ENCODE measurements around the gene WNT1.

WNT1 gene

DNA sequence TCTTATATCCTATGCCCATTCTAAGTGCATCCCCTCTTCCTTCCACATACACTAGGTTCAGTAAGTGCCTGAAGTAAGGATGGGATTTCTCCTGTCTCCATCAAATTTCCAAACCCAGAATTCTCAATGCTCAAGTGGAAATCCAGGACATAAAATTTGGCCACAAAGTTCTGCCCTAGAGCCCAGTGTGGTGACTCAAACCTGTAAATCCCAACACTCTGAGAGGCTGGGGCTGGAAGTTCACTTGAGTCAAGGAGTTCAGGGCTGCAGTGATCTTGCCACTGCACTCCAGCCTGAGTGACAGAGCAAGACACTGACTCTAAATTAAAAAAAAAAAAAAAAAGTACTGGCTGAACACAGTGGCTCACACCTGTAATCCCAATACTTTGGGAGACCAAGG, 16.3 kb upstream of the WNT1 start:
- DNase-seq: no peak

DNA sequence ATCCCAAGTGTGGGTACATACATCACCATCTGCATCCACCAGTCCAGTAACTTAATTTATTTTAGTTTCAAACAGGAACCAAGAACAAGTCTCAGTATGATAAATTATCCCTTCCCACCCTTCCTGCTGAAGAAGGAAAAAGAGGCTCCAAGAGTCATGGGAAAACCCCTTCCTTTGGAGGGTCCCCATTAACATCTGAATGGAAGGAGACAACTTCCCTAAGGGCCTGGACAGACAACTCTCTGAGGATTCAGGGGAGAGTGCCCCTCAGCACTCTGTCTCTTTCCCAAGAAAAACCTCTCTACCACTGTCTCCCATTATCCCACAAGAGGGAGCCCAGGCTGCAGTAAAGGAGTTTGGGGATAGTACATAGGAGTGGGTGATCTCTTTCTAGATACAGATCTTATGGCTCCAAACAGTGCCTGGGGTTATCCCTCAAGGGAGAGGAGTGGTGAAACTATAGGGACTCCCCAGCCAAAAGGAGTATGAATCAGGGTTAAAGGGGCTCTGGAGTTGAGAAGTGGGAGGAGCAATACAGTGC, 12.8 kb upstream of the WNT1 start:
- DNase-seq: no peak

DNA sequence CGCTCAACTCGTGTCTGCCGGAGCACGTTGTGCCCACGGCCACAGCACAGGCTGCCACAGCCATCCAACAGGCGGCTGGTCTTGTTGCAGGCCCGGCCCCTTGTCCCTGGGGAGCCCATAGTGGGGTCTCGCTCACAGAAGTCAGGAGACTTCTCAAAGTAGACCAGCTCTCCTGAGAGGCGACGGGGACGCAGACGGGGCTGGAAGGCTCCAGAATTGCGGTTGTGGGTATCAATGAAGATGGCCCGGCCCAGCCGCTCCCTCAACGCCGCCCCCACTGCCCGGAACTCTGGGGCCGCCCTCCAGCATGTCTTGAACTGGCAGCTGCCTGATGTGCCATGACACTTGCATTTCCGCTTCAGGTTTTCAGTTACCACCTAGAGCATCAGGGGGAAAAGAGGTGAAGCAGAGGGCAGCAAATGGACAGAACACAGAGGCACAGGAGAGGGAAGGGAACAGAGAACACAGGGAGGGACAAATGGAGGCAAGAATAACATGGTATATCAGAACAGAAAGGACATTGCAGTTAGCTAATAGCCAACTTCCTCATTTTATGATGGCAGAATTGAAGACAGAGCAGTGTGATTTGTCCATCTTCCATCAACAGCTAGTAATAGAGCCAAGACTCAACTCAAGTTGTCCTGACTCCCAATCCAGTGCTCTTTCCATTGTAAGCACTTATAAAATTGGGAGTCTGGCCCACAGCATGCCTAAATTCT, 11.8 kb upstream of the WNT1 start:
- DNase-seq: peak; percentile 36 to 57

- DNase-seq: no peak
These were observed 10.1 kb upstream of the WNT1 start for GRCh38 chr12:48967991-48968390.

DNA sequence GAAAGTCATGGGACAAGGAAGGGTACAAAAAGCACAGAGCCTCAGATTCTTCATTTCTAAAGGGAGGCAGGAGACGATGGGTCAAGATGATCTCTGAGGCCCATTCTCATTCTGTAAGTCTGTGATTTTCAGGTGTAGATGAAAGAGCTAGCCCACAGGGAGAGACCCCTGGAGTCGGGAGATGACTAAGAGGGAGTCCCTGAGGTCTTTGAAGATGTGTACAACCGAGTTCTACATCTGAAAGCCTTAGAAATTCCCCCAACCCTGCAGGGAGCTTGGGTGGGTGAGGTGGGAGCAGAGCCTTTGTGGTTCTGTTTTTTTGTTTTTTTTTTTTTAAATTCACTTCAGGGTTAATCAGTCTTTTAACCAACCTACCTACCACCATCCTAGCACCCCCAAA, 9.7 kb upstream of the WNT1 start:
- no peak for DNase-seq

GRCh38 chr12:48969160-48969771, 8.9 kb upstream of the WNT1 start:
- no peak for DNase-seq

DNA sequence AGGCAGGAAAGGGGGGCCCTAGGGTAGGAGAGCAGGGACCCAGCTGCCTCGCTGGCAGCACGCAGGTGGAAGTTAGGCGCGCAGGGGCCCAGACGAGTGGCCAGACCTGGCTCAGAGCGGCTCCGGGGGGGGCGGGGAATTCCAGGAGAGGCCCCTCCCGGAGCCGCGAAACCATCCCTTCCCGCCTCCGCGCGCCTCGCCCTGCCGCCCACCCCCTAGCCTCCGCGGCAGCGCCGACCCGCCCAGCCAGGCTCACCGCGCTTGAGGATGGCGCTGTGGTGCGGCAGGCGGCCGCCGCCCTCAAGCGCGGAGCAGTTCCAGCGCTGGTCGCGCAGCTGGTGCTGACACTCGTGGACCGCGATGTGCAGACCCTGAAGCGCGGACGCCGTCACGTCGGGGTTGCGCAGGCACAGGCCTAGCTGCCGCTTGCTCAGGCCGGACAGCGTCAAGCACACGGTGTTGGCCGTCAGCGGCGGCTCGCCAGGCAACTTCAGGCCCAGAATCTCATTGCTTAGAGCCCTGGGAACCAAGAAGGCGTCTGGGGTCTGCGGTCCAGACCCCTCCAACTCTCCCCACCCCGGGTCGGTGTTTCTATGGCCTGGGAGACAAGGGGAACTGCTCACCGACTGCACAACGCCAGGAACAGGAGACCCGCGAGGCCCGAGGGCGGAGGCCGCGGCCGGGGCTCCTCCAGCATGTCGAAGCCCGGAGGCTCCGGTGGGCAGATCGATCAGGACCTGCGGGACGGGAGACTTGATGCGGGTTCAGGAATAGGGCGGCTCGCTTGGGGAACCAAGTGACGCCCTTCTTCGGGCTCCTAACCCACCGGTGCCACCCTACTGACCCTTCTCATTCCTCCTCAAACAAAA, 8.1 kb upstream of the WNT1 start:
- no peak for DNase-seq

DNA sequence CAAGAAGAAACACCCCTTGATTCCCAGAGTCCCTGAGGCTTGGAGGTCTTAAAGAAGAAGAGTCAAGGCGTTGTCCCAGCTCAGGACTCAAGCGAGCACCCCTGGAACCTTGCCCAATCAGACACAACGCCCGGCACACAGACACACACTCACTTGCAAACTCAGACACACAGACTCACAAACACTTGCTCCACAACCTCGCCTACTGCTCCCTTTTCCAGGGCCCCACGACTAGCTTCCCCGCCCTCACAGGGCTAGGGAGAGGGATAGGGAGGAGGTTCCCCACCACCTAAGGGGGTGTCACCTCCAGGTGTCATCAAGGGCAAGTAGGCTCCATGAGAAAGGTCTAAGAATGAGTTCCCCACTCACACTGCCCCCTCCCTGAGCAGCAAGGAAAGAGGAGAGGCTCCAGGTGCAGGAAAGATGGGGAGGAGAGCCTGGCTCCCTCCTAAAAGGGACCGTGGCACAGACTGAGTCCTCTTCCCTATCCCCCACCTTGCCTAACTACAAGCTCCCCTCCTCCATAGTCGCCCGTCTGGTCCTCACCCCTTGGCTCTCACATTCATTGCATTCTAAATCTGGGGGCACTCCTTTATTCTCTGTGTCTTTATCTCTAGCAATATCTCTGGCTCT, 7.3 kb upstream of the WNT1 start:
- no peak for DNase-seq

- DNase-seq: peak in 1 of 2 donors; percentile 24
These were observed 5.7 kb upstream of the WNT1 start for GRCh38 chr12:48972213-48972951.

DNA sequence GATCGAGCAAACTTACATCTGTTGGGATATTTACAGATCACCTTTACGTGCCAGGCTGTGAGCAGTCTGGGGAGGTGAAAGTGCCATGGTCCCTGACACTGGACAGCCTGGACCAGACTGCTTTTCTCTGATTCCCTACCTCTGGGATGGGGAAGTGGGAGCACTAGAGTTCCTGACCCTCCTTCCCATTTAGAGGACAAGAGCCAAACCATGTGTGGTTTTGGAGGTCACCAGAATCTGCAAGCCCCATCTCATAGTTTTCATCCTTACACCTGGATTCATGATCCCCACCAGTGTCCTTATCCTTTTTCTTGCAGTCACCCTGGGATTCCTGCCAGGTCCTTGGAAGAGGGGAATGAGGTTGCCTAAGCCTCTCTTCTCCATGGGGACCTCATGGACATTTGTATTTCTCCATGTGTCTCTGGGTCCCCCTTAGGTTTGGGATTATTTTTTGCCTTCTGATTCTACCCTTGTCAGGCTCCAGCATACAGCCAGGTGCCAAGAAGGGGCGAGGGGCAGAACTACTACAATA, 5.1 kb upstream of the WNT1 start:
- DNase-seq: no peak

- peak; percentile 55 to 68 for DNase-seq
These were observed 4.6 kb upstream of the WNT1 start for GRCh38 chr12:48973531-48973930.

DNA sequence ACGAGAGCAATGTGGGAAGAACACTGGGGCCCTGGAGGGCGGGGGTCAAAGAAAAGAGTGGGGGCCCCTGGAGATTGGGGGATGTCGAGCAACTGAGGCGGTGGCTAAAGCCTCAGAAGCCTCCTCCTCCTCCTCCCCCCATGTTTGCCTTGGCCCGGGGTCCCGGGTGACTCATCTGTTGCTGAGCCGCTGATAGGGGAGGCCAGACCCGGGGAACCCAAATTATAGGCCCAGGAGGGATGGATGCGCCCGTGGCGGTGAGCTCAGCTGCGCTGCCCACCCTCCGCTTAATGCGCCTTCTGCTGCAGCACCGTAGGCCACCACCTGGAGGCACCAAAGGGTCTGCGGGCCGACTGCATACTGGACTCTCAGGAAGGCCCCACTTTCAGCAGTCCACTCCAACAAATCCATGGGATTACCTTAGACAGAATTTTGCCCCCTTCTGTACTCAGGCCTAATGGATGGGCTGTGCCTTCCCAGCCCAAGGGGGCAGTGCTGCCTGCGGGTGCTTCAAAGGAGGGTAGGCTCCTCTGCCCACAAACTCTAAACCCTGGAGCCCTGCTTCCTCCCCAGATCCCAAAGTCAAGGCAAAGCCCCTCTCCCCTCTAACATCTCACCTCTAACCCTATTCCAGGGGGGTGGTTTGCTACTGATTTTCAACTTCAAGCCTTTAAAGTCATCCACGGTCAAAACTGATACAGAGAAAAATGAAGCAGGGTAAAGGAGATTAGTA, 4.0 kb upstream of the WNT1 start:
- peak; percentile 25 to 48 for DNase-seq

GRCh38 chr12:48977290-48978281, 536 bp upstream of the WNT1 start:
- DNase-seq: peak; percentile 48 to 75

DNA sequence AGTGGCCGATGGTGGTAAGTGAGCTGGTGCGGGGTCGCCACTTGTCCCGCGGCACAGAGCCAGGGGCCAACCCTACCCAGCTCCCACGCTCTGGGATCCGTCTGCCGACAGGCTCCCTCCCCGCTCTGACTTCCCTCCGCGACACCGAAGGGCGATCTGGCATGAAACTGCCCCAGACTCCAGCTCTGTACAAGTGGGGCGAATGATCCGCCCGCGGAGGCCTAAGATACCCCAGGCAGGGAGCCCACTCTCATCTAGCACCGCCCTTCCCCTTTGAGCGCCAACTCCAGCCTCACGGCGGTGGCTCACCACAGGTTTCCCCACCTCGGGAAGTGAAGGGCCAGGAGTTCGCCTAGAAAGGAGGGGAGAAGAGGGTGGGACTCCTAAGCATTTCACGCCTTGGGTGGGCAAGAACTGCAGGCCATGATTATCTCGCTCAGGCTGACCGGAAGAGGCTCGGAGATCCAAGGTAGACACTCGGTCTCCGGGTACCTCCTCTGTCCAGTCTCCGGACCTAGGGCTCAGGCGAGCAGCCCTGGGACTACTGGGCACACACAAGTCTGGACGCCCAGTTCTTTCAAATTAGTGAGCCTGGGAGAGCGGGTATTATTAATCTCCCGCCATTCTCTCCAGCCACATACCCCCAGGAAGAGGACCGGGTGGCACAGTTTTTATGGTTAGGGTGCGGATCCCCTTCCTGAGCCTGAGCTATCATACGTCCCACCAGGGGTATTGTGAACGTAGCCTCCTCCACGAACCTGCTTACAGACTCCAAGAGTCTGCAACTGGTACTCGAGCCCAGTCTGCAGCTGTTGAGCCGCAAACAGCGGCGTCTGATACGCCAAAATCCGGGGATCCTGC, 849 bp downstream of the WNT1 start:
- no peak for DNase-seq

GRCh38 chr12:48979602-48980388, 1.7 kb downstream of the WNT1 start:
- no peak for DNase-seq

DNA sequence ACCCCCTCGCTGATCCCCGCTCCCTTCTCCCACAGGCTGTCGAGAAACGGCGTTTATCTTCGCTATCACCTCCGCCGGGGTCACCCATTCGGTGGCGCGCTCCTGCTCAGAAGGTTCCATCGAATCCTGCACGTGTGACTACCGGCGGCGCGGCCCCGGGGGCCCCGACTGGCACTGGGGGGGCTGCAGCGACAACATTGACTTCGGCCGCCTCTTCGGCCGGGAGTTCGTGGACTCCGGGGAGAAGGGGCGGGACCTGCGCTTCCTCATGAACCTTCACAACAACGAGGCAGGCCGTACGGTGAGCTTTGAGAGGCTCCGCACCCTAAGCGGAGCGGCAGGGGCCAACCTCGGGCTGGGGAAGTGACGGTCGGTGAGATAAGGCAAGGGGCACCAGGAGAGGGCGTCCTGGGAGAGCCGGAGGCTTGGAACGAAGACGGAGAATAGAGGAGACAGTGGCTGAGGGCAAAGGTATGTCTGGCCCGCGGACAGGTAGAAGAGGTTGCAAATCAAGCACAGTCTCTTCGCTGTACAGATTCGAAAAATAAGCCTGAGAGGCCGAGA, 2.3 kb downstream of the WNT1 start:
- DNase-seq: no peak

GRCh38 chr12:48980953-48981756, 3.0 kb downstream of the WNT1 start:
- peak; percentile 49 to 51 for DNase-seq

Data from inflammatory macrophage (primary cell).